Measurements from ENCODE around the gene LSM14B.
A peak's percentile ranks its signal among the peaks of the same experiment; 100 is the strongest.
"Not testable (repeated sequence)": the region's sequence is repeated elsewhere in the genome, so short reads cannot be mapped to it uniquely, and the experiment has no call there.

Gene LSM14B

GRCh38 chr20:62147528-62147927 lies 25.3 kb downstream of the LSM14B start:
- no peak for DNase-seq (ENCODE audit: low spot score)

DNA sequence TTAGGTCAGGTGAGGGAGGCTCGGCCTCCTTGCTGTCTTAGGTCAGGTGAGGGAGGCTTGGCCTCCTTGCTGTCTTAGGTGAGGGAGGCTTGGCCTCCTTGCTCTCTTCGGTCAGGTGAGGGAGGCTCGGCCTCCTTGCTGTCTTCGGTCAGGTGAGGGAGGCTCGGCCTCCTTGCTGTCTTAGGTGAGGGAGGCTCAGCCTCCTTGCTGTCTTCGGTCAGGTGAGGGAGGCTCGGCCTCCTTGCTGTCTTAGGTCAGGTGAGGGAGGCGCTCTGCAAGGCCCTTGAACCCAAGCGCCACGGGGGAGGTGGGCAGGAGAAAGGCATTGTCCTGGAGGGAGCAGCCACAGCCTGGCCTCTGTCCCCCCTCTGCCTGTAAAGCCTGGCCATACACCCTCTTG lies 26.1 kb downstream of the LSM14B start:
- not testable (repeated sequence) for DNase-seq (ENCODE audit: low spot score)

- DNase-seq (ENCODE audit: low spot score) = no peak
These were observed 26.6 kb downstream of the LSM14B start for GRCh38 chr20:62148908-62149314.

- DNase-seq (ENCODE audit: low spot score) = no peak
These were observed 27.4 kb downstream of the LSM14B start for GRCh38 chr20:62149532-62150309.

DNA sequence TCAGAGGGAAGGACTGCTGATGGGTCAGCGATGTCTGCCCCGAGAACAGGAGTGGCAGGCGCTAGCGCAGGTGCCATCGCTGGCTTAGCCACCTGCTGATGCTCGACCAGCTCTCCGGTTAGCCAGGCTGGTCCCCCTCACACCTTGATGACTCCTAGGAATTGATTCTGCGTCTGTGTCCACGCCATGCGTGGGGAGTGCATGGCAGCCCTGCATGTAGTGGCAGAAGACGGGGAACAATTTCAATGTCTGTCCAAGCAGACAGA lies 28.0 kb downstream of the LSM14B start:
- DNase-seq (ENCODE audit: low spot score) = no peak

- DNase-seq (ENCODE audit: low spot score) = no peak
These were observed 28.9 kb downstream of the LSM14B start for GRCh38 chr20:62151225-62151624.

DNA sequence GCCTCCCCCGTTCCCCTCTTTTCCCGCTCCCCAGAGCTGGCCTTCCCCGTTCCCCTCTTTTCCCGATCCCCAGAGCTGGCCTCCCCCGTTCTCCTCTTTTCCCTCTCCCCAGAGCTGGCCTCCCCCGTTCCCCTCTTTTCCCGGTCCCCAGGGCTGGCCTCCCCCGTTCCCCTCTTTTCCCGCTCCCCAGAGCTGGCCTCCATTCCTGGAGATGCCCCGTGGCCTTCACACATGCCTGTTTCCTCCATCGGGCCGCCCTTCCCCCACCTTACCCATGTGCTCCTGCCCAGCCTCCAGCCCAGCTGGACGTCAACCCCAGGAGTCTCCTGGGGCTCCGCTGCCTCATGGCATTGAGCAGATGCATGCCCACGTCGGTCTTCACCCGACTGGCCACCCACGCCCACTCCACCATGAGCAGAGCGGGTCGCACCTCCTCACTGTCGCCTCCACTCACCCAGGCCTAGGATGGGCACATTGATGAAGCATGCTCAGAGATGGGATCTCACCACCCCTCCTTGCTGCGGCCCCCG lies 29.6 kb downstream of the LSM14B start:
- no peak for DNase-seq (ENCODE audit: low spot score)

DNA sequence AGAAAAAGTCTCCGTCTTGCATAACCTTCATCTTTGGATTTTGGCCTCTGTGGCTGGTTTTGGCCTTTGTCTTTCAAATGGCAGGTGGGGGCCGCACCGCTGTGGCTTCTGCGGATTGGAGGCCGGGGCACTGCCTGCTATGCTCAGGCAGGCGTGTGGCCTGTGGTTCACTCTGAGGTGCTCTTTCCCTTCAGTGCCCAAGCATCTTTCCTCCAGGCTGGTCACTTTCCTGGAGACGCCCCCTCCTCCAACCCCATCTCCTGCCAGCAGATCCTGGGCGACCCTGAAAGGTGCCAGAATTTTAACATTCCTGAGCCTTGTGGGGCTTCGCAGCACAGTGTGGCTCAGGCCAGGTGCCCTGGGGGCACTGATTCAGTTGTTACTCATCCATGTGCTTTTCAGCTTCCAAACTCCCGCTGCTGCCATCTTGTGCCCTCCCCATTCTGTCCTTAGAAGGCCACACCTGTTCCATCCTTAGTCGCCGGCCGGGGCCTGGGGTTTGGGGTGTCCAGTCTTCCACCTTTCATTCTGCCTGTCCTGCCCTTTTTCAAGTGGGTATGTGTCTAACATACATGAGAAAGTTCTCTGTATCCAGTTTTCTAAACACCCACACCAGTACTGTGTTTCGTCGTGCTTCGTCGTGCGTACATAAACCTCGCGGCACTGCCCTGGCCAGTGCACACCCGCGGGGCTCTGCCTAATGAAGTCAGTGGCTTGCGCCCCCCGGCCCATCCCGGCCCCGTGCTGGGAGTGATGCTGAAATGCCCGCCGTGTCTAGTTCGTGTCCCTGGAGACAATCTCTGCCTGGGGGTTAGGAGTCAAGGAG lies 33.4 kb downstream of the LSM14B start:
- DNase-seq (ENCODE audit: low spot score) = peak; percentile 60

DNA sequence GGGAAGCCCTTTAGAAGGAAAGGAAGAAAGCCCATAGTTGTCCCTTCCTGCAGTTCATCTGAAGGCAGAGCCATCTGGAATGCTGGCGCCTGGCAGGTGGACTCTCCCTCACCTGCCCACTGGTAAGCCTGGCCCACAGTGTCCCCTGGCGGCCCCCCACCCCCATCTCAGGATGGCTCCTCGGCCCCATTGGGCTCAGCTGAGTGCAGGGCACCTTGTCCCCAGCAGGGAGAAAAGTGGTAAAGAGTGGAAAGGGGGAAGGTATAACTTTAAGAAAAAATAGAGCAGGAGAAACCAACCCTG lies 33.9 kb downstream of the LSM14B start:
- no peak for DNase-seq (ENCODE audit: low spot score)

- peak; percentile 95 for DNase-seq (ENCODE audit: low spot score)
These were observed 34.5 kb downstream of the LSM14B start for GRCh38 chr20:62156592-62157386.

GRCh38 chr20:62157387-62158087 lies 35.3 kb downstream of the LSM14B start:
- no peak for DNase-seq (ENCODE audit: low spot score)

GRCh38 chr20:62158088-62158400 lies 35.8 kb downstream of the LSM14B start:
- no peak for DNase-seq (ENCODE audit: low spot score)

- no peak for DNase-seq (ENCODE audit: low spot score)
These were observed 36.3 kb downstream of the LSM14B start for GRCh38 chr20:62158541-62158940.

DNA sequence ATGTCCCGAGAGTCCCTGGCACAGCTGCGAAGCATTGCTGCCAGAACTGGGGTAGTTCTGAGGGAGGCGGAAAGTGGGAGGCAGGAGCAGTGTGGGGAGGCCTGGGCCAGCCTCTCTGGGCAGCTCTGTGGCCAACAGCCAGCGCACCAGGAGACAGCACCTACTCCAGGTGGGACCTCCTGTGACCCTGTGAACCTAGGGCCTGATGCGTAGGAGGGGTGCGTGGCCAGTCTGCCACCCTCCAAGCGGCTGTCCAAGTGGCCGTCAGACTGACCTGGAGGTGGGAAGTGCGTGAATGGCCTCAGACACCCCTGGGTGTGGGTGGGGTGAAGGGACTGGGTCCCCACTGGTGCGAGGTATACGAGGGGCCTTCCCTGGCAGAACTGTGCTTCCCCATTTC lies 36.8 kb downstream of the LSM14B start:
- no peak for DNase-seq (ENCODE audit: low spot score)

GRCh38 chr20:62159839-62160238 lies 37.6 kb downstream of the LSM14B start:
- no peak for DNase-seq (ENCODE audit: low spot score)

DNA sequence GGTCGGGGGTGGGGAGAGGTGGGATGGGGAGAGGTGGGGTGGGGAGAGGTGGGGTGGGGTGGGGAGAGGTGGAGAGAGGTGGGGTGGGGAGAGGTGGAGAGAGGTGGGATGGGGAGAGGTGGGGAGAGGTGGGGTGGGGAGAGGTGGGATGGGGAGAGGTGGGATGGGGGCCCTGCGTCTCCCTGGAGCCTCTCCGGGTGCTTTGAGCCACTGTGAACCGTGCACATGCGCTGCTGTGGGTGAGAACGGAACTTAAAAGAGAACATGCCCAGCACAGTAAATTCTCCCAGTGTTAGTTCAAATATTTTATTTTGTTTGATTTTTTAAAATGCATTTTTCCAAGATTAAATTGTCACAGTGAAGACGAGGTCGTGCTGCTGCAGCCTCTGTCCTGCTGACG lies 38.0 kb downstream of the LSM14B start:
- DNase-seq (ENCODE audit: low spot score) = no peak

DNA sequence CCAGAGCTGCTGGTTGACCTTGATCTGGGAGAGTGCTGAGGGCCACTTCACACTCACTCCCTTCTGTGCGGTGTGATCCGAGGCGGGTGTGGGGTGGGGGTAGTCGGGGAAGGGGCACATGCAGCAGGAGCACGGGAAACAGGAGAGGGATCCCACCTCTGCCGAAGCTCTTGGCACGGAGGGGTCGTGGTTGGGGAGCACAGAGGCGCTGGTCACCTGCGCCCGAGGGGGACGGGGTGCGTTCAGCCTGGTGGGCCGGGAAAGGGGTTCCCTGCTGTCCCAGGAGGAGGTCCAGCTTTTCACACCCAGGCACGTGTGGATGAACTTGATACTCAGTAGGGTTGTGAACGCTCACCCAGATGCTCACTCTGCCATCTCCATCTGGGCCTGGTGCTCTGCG lies 38.6 kb downstream of the LSM14B start:
- no peak for DNase-seq (ENCODE audit: low spot score)

- DNase-seq (ENCODE audit: low spot score) = no peak
These were observed 39.1 kb downstream of the LSM14B start for GRCh38 chr20:62161347-62161746.

- DNase-seq (ENCODE audit: low spot score) = no peak
These were observed 40.6 kb downstream of the LSM14B start for GRCh38 chr20:62162765-62163484.

DNA sequence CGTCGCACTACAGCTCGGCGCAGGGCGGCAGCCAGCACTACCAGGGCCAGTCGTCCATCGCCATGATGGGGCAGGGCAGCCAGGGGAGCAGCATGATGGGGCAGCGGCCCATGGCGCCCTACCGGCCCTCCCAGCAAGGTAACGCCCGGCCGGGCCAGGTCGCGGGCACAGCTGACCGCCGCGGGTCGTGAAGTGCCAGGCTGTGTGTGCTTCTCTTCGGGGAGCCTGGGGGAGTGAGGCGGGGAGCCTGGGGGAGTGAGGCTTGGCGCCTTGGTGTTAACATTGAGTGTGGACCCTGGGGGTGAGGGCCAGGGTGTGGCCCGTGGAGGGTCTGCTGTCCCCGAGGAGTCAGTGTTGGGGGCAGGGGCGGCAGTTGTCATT lies 41.2 kb downstream of the LSM14B start:
- no peak for DNase-seq (ENCODE audit: low spot score)

GRCh38 chr20:62163986-62164762 lies 41.9 kb downstream of the LSM14B start:
- DNase-seq (ENCODE audit: low spot score) = no peak

Measured in iPS-NIHi11 (cell line).